CD4-positive, alpha-beta T cell treated with Interleukin-1 beta for 1 hour (primary cell): ENCODE measurements around the gene RHOH.
A peak's percentile ranks its signal among the peaks of the same experiment; 100 is the strongest.

Experiments
- DNase-seq, 2 donors: peaks; one replicate each; pipeline ENCODE4 v3.0.0-alpha.2; 2020 to 2022

Gene RHOH

DNA sequence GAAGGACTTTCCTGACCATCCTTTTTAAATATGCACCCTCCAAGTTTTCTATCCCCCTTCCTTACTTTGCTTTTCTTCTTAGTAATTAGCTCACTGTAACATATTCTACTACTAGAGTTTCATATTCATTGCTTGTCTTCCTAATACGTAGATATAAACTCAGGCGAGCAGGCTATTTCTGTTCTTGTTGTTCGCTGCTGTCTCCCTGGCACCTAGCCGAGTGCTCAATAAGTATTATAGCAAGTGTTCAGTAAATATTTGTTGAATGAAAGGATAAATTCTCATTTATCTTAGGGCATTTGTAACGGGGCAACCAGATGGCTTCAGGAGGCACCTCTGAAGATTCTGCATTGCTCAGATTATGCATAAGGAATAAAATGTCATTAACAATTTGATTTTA lies 6.8 kb upstream of the RHOH start:
- DNase-seq = no peak

DNA sequence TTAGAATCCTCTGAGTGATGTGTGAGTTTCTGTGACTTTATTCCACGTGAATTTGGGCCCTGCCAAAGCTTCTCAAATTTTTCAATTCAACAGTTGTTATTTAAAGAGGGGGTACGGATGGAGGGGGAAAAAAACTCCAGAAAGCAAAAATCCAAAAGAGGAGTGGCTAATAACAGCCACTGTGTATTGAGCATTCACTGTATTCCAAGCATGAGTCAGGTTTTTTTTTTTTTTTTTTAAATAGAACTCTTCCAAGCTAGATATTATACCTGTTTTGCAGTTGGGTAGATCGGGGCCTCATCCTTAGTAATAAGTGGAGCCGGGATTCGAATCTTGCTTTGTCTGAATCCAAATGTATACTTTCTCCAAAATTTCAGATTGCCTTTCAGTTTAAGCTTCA lies 6.4 kb upstream of the RHOH start:
- DNase-seq = no peak

DNA sequence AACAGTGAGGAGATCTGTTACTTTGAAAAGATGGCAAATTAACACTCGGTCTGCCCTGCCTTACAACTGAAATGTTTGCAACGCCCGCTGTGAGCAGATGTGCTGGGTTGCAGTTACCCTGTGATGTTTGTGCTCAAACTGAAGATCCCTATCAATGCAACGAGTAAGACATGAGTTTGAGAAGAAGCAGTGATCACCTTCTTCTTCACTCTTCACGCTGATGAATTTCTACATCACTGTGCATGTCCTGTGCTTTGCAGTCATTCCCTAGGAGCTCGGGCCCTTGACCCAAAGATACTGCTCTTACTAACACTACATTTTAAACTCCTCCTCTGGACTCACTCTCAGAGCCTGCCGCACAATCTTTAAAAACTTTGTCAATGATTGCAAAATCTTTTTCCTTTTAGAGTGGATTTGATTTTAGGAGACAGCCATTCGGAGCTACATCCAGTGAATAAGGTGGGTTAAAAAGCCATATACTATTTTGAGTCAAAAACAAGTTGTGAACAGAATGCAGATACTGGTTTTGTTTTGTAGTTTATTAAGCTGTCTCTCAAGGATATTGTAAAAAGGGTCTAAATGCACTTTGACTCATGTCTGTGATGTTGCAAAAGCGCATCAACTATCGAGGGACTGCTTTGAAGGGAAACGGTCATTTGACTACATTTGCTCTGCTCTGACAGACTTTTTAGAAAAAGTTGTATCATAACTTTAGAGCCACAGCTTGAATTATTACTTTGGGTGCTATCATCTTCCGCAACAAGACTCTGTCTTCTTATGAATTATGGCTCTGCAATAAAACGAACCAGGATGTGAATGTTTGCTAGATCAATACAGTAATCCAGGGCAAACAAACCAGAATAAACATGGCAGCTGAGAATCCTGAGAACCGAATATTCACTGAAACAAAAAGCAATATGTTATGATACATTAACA lies 5.7 kb upstream of the RHOH start:
- no peak for DNase-seq

DNA sequence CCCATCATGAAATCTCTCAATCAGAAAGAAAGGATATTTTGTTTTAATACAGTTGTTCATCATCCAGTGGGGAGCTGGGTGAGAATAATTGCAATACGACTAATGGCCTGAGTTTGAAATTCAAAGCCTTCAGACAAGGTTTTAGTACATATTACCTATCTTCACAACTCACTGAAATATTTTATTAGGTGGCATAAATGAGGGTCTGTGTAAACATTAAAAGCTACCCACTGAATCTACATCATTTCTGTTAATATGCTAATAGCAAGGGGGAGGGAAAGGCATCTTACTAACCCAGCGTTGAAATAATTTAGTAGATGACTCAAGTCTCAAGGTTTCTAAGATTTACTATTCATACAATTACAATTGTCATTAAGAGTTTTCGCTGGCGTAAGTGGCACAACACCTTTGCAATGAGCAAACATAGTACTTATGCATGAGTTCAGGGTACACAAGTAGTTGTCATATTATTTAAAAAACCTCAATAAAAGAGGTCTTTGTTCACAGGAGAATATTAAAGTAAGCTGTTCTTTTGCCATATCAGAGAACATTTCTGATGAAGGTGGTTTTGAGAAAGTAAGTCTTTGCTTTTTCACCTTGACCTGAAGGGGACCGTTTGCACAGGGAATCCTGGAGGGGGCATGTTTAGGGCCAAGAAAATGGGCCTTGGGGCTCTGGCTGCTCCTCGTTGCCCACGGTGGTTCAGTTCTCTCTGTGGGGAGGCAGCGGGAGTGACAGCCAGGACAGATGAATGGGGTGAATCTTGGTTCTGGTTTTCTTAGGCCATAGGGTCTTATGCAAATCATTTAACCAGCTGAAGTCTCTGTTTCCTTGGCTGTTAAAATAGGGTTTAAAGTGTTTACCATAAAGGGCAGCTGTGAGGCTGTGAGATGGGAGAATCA lies 4.5 kb upstream of the RHOH start:
- no peak for DNase-seq

DNA sequence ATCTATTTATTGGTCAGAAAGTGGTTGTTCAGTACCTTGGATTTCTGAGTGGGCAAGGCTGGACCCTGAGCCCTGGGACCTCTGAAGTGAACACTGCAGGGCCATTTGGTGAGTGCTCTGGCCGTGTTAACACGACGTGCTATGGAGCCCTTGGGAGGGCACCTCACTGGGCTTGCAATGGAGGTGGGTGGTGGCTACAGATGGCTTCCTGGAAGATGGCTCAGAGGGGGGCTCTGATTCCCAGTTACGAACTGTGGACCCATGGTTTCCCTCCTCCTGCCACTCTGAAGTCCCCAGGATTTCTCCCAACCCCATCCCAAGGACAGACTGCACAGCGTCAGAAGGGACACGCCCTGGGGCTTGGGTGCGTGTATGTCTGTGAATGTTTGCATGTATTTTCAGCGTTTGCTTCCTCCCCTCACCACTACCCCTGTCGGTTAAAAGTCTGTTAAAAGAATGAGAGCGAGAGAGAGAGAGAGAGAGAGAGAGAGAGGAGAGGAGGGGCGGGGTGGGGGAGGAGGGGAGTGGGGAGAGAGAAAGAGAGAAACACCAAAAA lies 3.7 kb upstream of the RHOH start:
- DNase-seq = peak in 1 of 2 donors; percentile 71

DNA sequence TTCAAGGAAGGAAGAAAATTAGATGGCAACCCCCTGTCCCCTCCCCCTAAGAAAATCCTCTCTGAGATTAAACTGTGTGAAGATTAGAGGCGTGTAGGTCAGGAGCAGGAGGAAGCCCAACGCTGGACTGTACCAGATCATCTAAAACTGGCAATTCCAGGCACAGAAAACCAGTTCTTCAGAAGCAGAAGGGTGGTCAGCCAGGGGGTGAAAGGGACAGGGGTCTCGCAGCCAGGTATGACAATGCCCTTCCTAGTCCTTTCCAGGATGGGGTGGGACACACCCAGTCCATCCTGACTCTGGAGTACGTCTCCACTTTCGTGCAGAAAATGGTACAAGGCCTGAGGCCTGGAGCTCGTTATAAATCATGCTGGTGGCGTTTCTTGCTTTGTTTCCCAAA lies 3.3 kb upstream of the RHOH start:
- DNase-seq = no peak

DNA sequence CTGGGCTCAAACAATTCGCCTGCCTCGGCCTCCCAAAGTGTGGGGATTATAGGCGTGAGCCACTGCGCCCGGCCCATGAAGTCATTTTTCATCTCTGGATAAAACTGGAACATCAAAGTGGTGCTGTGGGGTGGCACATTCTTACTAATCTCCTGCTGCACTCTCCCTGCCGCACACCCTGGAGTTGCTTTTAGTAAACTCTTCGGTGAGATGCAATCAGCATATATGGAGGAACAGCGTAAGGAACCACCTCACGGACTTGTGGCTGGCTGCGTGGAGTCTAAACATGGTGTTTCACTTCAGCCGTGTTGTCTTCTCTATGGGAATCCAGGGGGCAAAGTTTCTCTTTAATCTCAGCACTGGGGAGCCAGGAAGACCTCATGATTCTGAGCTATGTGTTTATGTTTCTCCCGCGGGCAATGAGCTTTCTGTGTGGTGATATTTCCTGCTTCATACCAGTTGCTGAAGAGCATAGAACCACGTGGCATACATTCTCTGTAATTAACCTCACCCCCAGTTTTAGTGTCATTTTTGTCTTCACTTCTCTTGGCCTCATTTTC lies 2.1 kb upstream of the RHOH start:
- DNase-seq = peak; percentile 54 to 75

DNA sequence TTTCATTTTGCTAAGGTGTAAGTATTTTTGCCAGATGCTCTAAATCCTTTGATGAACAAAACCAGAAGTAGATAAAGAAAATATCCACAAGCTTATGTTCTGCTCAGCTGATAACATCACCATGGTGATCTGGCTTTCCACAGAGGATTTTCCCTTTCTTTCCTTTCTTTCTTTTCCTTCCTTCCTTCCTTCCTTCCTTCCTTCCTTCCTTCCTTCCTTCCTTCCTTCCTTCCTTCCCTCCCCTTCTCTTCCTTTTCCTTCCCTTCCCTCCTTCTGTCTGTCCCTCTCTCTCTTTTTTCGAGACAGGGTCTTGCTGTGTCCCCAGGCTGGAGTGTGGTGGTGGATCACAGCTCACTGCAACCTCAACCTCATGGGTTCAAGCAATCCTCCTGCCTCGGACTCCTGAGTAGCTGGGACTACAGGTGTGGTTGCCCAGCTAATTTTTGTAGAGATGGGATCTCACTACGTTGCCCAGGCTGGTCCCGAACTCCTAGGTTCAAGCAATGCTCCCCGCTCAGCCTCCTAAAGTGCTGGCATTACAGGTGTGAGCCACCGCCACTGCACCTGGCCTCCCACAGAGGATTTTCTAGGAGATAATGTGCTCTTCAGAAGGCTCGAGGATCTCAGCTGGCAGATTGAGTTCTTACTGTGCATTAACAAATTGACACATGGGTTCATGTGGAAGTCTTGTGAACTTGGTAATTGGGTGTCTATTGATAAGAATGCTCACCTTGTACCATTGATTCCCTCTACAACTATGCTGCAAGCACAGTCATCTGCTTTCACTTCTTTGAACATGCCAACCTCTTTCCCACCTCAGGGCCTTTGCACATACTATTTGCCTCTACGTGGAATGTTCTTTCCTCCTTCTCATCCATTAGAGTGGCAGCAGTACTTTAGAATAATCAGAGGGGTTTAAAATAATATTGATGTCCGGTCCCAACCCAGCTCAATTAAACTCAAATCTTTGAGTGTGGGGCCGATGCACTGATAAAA lies 1.4 kb upstream of the RHOH start:
- no peak for DNase-seq

DNA sequence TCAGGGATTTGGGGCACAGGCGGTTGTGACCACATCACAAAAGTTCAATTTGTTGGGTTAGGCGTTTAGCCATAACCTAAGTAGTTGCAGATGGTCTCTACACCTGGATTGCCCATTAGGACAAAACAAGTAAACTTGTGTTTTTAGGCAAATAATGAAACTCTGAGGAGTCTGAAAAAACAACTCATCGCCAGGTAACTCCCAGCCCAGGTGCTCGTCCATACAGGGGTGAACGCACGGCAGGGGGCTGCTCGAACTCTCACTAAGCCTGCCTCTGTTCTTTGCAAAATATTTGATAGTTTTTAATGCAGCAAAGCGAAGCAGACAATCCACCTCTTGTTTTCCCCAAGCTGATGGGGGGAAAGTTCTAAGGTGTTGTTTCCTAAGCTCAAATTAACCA lies 559 bp upstream of the RHOH start:
- DNase-seq = no peak

DNA sequence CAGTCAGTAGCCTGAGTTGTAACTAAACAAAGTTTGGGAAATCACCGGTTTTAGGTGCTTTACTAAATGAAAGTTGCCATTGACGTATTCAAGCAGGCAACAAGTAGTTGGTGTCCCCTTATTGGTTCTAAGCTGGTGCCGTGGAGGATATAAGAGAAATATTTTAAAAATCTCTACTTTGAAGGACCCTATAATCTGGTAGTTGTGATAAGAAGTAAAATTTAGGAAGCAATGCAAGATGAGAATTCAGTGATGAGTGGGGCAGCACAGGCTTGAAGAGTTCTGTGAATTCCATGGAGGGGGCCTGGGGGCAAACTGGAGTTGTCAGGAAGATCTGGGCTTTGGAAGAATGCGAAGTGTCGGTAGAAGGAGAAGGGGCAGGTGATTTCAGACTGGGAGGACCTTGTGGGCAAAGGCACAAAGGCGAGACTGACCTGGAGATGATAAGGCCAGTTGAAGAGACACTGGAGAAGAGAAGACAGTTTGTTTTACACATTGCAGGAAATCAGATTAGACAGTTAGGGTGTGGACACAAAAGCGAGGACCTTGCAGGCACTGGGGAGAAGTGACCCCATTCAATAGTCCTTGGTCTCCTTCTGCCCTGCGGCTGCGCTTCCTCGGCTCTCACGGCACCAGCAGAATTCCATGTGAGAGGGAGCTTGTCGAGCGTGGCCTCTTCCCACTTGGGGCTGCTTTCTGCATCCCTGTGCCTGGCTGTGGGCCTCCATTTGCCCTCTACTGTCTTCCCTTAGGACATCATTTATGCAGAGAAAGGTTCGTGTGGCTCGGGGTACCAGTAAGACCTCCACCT lies 1.3 kb downstream of the RHOH start:
- peak; percentile 46 to 85 for DNase-seq

DNA sequence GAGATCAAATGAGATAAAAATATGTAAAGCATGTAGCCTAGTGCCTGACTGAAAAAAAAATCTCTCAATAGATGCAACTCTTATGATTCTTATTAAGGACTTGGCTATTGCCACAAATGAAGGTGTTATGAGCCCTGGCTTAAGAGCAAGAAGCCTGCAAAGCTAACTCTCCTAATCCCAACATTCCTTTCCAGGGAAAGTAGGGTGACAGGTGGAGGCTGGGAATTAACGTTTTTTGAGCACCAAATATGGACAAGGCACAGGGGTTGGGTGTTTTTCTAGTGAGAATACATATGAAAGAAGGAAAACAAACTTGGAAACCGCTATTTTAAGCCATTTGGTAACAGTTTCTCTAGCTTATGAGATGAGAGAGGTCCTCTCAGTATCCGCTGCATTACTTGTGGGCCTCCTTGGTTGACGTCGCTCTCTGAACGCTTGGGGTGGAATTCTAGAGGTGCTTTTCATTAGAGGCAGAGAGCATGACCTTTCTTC lies 2.4 kb downstream of the RHOH start:
- no peak for DNase-seq

DNA sequence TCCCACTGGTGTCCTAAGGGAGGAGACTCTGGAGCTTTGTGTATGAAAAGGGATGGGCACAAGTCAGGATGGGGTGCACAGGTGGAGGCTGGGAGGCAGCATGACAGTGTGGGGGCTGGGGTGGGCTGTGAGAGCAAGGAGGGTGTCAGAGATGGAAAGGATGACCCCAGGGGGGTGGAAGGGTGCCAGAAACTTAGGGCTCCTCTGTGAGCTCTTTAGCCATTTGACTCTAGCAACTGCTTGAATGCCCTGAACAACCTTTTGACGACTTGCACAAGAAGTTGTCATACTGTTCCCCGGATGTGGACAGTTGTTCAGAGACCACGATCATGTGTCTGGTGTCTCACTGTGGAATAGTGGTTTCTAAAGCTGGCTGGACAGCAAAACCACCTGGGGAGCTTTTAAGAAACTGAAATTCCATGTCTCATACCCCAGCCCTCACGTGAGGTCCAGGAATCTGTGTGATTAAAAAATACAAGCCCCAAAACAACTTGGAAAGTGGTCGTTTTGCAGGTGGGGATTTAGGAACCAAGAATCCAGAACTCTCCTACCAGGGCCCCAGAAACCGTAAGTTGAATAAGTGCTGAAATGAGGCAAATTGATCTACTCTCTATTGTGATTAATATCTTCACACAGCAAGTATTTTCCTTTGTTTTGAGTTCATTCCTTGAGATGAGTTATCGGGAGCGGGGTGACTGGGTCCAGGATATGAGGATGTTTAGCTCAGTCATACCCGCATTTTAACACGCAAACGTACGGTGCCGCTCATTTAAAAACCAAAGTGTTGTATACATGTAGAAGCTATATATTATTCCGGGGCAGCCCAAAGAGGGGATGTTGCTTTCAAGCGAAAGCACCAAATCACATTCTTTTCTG lies 3.4 kb downstream of the RHOH start:
- peak; percentile 69 to 79 for DNase-seq

DNA sequence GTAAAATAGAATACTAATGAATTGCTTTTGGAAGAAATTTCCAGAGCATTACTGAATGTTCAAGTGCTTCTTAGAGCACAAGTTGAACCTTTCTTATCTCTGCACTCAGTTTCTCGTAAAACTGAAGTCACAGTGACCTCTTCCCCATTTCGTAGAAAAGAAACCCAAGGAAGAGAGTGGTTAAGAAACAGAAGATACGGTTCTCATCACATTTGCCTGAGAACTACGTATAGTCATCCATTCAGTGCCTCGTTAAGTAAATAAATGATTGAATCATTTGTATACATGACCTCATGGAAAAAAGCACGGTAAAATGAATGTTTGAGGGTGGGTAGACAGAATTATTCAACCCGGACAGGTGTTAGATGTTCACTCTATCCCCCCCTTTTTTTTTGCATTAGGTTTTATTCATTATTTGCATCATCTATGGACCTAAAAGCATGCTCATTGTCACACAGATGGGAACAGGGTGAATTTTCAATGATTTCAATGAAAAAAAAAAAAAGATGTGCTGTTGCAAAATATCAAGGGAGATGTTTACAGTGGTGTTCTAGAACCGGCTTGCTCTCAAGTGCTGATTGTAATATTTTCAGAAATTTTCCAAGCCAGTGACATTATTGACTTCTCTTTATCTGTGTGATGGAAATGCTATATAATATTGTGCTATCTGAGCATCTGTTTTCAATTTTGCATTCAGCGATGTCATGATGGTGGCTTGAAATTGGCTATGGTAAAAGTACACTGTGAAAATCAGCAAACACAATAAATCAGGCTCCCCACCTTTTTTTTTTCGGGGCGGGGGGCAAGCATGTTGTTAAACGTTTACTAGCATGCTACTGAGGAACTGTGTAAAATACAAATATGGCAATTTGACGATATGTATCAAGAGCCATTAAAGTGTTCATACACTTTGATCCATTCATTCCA lies 4.3 kb downstream of the RHOH start:
- peak in 1 of 2 donors; percentile 60 for DNase-seq

DNA sequence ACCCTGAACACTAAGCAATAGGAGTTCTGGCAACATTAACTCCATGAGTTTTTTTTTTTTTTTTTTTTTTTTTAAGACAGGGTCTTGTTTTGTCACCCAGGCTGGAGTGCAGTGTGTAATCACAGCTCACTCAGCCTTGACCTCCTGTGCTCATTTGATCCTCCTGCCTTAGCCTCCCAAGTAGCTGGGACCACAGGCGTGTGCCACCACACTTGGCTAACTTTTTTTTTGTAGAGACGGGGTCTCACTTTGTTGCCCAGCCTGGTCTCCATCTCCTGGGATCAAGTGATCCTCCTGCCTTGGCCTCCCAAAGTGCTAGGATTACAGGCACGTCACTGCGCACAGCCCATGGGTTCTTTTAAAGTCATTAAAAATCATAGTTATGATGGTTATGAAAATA lies 5.1 kb downstream of the RHOH start:
- no peak for DNase-seq

DNA sequence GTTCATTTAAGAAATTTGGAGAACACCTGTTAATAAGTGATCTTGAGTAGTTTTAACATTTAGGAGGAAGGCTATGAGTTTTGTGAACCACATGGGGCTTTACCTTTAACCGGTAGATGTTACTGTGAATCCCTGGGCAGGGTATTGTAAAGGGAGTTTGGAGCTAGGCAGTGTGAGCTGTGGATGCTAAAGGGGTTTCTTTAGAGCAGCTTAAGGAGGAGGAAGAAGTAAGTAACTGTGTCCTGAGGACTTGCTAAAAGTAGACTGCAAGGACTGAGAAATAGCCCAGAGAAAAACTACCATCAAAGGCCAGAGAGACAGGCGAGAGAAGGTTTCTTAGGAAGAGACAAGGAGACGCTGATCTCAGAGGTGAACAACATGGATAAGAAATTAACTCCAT lies 5.6 kb downstream of the RHOH start:
- DNase-seq = no peak

DNA sequence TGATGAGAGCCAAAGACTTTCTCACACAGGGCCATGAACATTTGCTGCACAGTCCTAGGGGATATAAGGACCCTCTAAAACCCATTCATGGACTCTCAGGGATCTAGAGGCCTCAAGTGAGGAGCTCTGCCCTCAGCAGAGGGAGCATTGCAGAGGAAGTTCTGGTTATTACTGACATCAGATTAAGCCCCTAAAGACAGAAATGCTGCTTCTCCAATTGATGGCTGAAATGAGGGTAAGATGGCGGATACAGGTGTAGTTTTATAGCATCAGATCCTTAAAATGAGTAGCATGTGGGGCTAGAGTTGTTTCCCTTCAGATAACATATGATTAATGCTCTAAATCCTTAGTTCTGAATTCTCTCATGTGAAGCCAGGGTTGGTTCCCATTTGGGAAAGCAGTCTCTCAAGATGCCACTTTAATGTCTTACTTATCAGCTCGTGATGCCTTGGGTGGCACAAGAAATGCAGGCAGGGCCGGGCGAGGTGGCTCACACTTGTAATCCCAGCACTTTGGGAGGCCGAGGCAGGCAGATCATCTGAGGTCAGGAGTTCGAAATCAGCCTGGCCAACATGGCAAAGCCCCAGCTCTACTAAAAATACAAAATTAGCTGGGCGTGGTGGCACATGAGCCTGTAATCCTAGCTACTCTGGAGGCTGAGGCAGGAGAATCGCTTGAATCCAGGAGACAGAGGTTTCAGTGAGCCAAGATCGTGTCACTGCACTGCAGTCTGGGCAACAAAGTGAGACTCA lies 7.9 kb downstream of the RHOH start:
- DNase-seq = no peak

DNA sequence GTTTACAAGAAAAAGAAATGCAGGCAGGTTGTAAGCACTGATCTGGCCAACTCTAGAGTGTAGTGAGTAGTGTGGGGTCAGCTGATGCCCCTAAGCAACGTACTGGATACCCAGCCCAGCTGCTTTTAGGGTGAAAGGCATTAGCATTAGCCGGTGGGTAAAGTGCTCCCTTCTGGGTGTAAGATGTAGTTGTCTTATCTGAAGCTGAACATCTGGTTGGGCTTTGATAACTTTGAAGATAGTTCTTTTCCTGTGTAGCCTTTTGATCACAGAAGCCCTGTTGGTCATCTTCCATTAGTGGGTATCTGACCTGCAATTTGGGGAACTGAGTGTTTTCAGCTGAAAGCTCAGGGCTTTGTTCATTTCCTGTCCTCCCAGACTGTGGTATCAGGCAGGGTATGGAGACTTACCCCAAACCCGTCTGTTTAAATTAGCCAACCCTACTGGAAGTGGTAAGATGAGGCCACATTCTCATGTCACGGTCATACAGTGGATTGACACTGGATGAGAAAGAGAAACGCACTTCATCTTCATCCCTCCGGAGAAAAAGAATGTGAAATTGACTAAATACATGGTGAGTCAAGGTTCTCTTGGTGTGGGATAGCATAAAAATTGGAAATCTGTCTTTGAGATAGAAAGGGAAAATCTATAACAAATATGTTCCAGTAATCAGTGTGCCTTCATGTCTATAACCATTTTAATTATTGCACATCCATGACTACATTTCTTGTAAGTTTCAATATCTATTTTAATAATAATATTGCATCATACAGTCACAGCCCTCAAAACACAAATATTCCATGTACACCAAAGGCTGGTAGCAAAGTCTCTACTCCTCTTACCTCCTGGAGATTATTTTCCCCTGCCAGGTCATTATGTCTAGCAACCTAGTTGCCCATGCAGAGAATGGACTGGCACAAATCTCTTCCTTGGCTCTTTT lies 8.7 kb downstream of the RHOH start:
- DNase-seq = peak; percentile 55 to 66
